H1 (cell line): Measurements from ENCODE around the gene KLHL3.

Source experiments
- ATF3 ChIP-seq: IDR thresholded peaks from 2 replicates; pipeline ENCODE4 v1.6.1; 2011; ENCODE audit warnings: low read depth, mild to moderate bottlenecking, low read length; ENCODE audit not compliant: insufficient read depth
- BACH1 ChIP-seq: IDR thresholded peaks from 2 replicates; pipeline ENCODE4 v1.6.1; 2012; ENCODE audit warnings: low read length, improper control_type of control experiment
- CHD1 ChIP-seq: IDR thresholded peaks from 2 replicates; pipeline ENCODE4 v1.6.1; 2012; ENCODE audit warnings: low read depth, low read length, improper control_type of control experiment
- CTCF ChIP-seq, 3 experiments: IDR thresholded peaks; 1 replicate in 2 of 3; 2 replicates in 1 of 3; pipeline versions ENCODE4 v1.5.1 to v1.6.1; 2011; ENCODE audit warnings: low read length in 3 of 3, mild to moderate bottlenecking in 3 of 3, inconsistent platforms in 2 of 3, low read depth in 1 of 3, moderate library complexity in 1 of 3; ENCODE audit not compliant: insufficient read depth in 1 of 3; ENCODE audit errors: control extremely low read depth in 1 of 3
- EP300 ChIP-seq, 2 experiments: IDR thresholded peaks; 1 replicate in 1 of 2; 2 replicates in 1 of 2; pipeline ENCODE4 v1.6.1; 2011 to 2012; ENCODE audit warnings: low read depth in 2 of 2, low read length in 2 of 2, mild to moderate bottlenecking in 2 of 2, borderline replicate concordance in 1 of 2, inconsistent platforms in 1 of 2, moderate library complexity in 1 of 2
- POLR2A ChIP-seq, 2 experiments: IDR thresholded peaks; 1 replicate in 1 of 2; 2 replicates in 1 of 2; pipeline ENCODE4 v1.6.1; 2011; ENCODE audit warnings: low read depth in 2 of 2, low read length in 2 of 2, mild to moderate bottlenecking in 2 of 2; ENCODE audit errors: control extremely low read depth in 1 of 2

- TF ChIP-seq CTCF (IDR thresholded peaks at IDR 0.05; ENCODE audit: control extremely low read depth in 1 of 3, insufficient read depth in 1 of 3, low read depth in 1 of 3, low read length in 3 of 3) (no peak), POLR2A (IDR thresholded peaks at IDR 0.05; ENCODE audit: control extremely low read depth in 1 of 2, low read depth in 2 of 2, low read length in 2 of 2) (no peak), EP300 (IDR thresholded peaks at IDR 0.05; ENCODE audit: borderline replicate concordance in 1 of 2, low read depth in 2 of 2, low read length in 2 of 2) (no peak), BACH1 (no peak), CHD1 (no peak), ATF3 (no peak)
Observed at GRCh38 chr5:137573376-137573775, 162.5 kb downstream of the KLHL3 start.
